GM18870 (cell line): Measurements from ENCODE around the gene RAI1.
"Not testable (repeated sequence)": the region's sequence is repeated elsewhere in the genome, so short reads cannot be mapped to it uniquely, and the experiment has no call there.

Experiments
- ATAC-seq: cut with Tn5 transposase; IDR thresholded peaks from one replicate; pipeline ENCODE4 v1.9.1; 2021; ENCODE audit warnings: moderate library complexity; ENCODE audit not compliant: unreplicated experiment

Gene RAI1

GRCh38 chr17:17795946-17796786 lies 114.9 kb downstream of the RAI1 start:
- ATAC-seq, result no peak

GRCh38 chr17:17796787-17797061 lies 115.5 kb downstream of the RAI1 start:
- ATAC-seq, result no peak

GRCh38 chr17:17797119-17797809 lies 116.0 kb downstream of the RAI1 start:
- ATAC-seq, result no peak

GRCh38 chr17:17798010-17798556 lies 116.8 kb downstream of the RAI1 start:
- ATAC-seq, result no peak

- ATAC-seq, result no peak
Observed at GRCh38 chr17:17798573-17799255, 117.5 kb downstream of the RAI1 start.

GRCh38 chr17:17800504-17801021 lies 119.3 kb downstream of the RAI1 start:
- ATAC-seq, result no peak

- no peak for ATAC-seq
Observed at GRCh38 chr17:17801800-17802481, 120.7 kb downstream of the RAI1 start.

- no peak for ATAC-seq
Observed at GRCh38 chr17:17804007-17804406, 122.7 kb downstream of the RAI1 start.

GRCh38 chr17:17805575-17805974 lies 124.3 kb downstream of the RAI1 start:
- no peak for ATAC-seq

- ATAC-seq, result no peak
Observed at GRCh38 chr17:17806035-17806434, 124.8 kb downstream of the RAI1 start.

GRCh38 chr17:17806611-17807274 lies 125.5 kb downstream of the RAI1 start:
- no peak for ATAC-seq

- no peak for ATAC-seq
Observed at GRCh38 chr17:17807440-17807839, 126.2 kb downstream of the RAI1 start.

GRCh38 chr17:17808200-17808599 lies 126.9 kb downstream of the RAI1 start:
- ATAC-seq, result not testable (repeated sequence)

- no peak for ATAC-seq
Observed at GRCh38 chr17:17808706-17809432, 127.6 kb downstream of the RAI1 start.

GRCh38 chr17:17809531-17810083 lies 128.3 kb downstream of the RAI1 start:
- no peak for ATAC-seq

- no peak for ATAC-seq
Observed at GRCh38 chr17:17810084-17810894, 129.0 kb downstream of the RAI1 start.

- ATAC-seq, result no peak
Observed at GRCh38 chr17:17810895-17811248, 129.6 kb downstream of the RAI1 start.

- no peak for ATAC-seq
Observed at GRCh38 chr17:17811381-17812210, 130.3 kb downstream of the RAI1 start.
